Coronary artery (tissue), 2 donors: Measurements from ENCODE around the gene CLPSL2.

ENCODE experiments used
- DNase-seq: peaks from one replicate; pipeline ENCODE4 v3.0.0-alpha.2; 2017; ENCODE audit warnings: low spot score
- H3K27ac ChIP-seq, 2 donors: fragments of 200-600 bp; sonication (generic); one replicate each; pipeline ENCODE4 v1.5.1; 2016 to 2019
- H3K4me3 ChIP-seq: fragments of 200-600 bp; sonication (generic); 2 replicates; pipeline ENCODE4 v1.5.1; 2016; ENCODE audit warnings: mild to moderate bottlenecking, moderate library complexity
- CTCF ChIP-seq: fragments of 200-600 bp; sonication (generic); IDR thresholded peaks from one replicate; pipeline ENCODE4 v1.5.1; 2019; ENCODE audit warnings: antibody characterized with exemption

The CLPSL2 gene

GRCh38 chr6:35747877-35748276 is 28.5 kb upstream of the CLPSL2 start:
- H3K27ac ChIP-seq, result no peak overlapping the region
- TF ChIP-seq CTCF, result no peak
- H3K4me3 ChIP-seq, result no peak overlapping the region
- DNase-seq, result no peak

- no peak for TF ChIP-seq CTCF
- Histone ChIP-seq H3K4me3 (no peak overlapping the region), H3K27ac (no peak overlapping the region)
- no peak for DNase-seq
Observed at GRCh38 chr6:35750557-35750956, 25.8 kb upstream of the CLPSL2 start.

- Histone ChIP-seq H3K4me3 (no peak overlapping the region), H3K27ac (no peak overlapping the region)
- no peak for DNase-seq
- TF ChIP-seq CTCF, result no peak
Observed at GRCh38 chr6:35751594-35751993, 24.8 kb upstream of the CLPSL2 start.

- DNase-seq, result no peak
- Histone ChIP-seq H3K4me3 (no peak overlapping the region), H3K27ac (no peak overlapping the region)
- no peak for TF ChIP-seq CTCF
Observed at GRCh38 chr6:35752330-35752729, 24.1 kb upstream of the CLPSL2 start.

- no peak for DNase-seq
- Histone ChIP-seq H3K27ac (no peak overlapping the region), H3K4me3 (no peak overlapping the region)
- no peak for TF ChIP-seq CTCF
Observed at GRCh38 chr6:35754452-35755277, 21.7 kb upstream of the CLPSL2 start.

- no peak for DNase-seq
- H3K27ac ChIP-seq, result no peak overlapping the region
- H3K4me3 ChIP-seq, result no peak overlapping the region
- no peak for TF ChIP-seq CTCF
Observed at GRCh38 chr6:35755278-35755924, 21.0 kb upstream of the CLPSL2 start.
